K562 (cell line): Measurements from ENCODE around the gene PHETA2. TPM values are rescaled to one million over a fixed set of nuclear protein-coding genes. Genes with fewer than 3 reads are reported as not detected.

ENCODE experiments used
- ATAC-seq: fragments of 200-7000 bp; cut with Tn5 transposase; 3 replicates; pipeline ENCODE4 v1.9.1; 2020; ENCODE audit warnings: moderate library complexity
- BruUV-seq: library from RNA; stranded (reverse); fragments of 400-500 nt; replicated peaks from 2 replicates; lab custom pipeline; 2021; lab: Mats Ljungman, UMichigan
- CTCF ChIA-PET: fragments of 300-600 bp; formaldehyde crosslinking; extraction: SDS; loops from one replicate; lab custom pipeline; 2021; ENCODE audit warnings: low intra/inter-chr PET ratio; lab: Yijun Ruan, JAX
- POLR2A ChIA-PET: fragments of 300-600, 350-650 bp; sonication (Branson Sonifier 250); formaldehyde crosslinking; extraction: SDS; loops from one replicate; lab custom pipeline; 2021; ENCODE audit warnings: antibody characterized with exemption, inconsistent platforms; lab: Yijun Ruan, JAX
- DNase-seq, 4 experiments: peaks; one replicate each; pipeline versions ENCODE4 v3.0.0 to v3.0.0-alpha.2; 2011 to 2018; ENCODE audit warnings: low spot score in 3 of 4, mixed read lengths in 3 of 4; ENCODE audit errors: extremely low read depth in 1 of 4
- FAIRE-seq: peaks from 2 replicates; lab custom pipeline; 2011; peaks lifted over from hg19 to GRCh38; lab: Jason Lieb, UNC
- H2AFZ ChIP-seq: 2 replicates; pipeline ENCODE4 v1.6.0; 2011; ENCODE audit warnings: low read depth, low read length, control low read depth, inconsistent platforms
- H3K27ac ChIP-seq: fragments of 200-600 bp; 3 replicates; pipeline ENCODE4 v1.8.0; 2011; ENCODE audit warnings: low read depth, mild to moderate bottlenecking, control low read depth, inconsistent platforms, low read length, moderate library complexity, mixed read lengths; ENCODE audit errors: extremely low read depth
- H3K27me3 ChIP-seq, 2 experiments: fragments of 300-600 bp in 1 of 2; 2 replicates in 1 of 2; 3 replicates in 1 of 2; pipeline versions ENCODE4 v1.6.0 to v1.8.0; 2011; ENCODE audit warnings: inconsistent platforms in 2 of 2, low read length in 2 of 2, mild to moderate bottlenecking in 1 of 2, mixed read lengths in 1 of 2, moderate library complexity in 1 of 2; ENCODE audit not compliant: control insufficient read depth in 2 of 2, insufficient read depth in 2 of 2
- H3K36me3 ChIP-seq: fragments of 300-600 bp; 3 replicates; pipeline ENCODE4 v1.8.0; 2011; ENCODE audit warnings: mild to moderate bottlenecking, low read length, inconsistent platforms; ENCODE audit not compliant: control insufficient read depth, insufficient read depth
- H3K4me1 ChIP-seq, 2 experiments: fragments of 200-600 bp in 1 of 2; replicated peaks in 1 of 2; 2 replicates in 1 of 2; 3 replicates in 1 of 2; pipeline versions ENCODE4 v1.5.1 to v1.8.0; 2011; ENCODE audit warnings: inconsistent platforms in 2 of 2, low read length in 2 of 2, mild to moderate bottlenecking in 1 of 2, mixed read lengths in 1 of 2, moderate library complexity in 1 of 2; ENCODE audit not compliant: control insufficient read depth in 2 of 2, insufficient read depth in 2 of 2
- H3K4me2 ChIP-seq: 2 replicates; pipeline ENCODE4 v1.6.1; 2011; ENCODE audit warnings: low read length, control low read depth, inconsistent platforms, mixed read lengths; ENCODE audit not compliant: insufficient read depth
- H3K4me3 ChIP-seq: fragments of 200-600 bp; sonication (generic), shearing (Covaris generic); 2 replicates; pipeline ENCODE4 v1.5.1; 2016; ENCODE audit warnings: control low read depth, inconsistent platforms
- H3K79me2 ChIP-seq: fragments of 200-600 bp; 3 replicates; pipeline ENCODE4 v1.8.0; 2011; ENCODE audit warnings: low read length, inconsistent platforms; ENCODE audit not compliant: control insufficient read depth, insufficient read depth
- H3K9ac ChIP-seq, 2 experiments: 2 replicates each; pipeline versions ENCODE4 v1.6.0 to v1.6.1; 2011; ENCODE audit warnings: low read depth in 2 of 2, low read length in 2 of 2, control low read depth in 1 of 2, inconsistent platforms in 1 of 2, mild to moderate bottlenecking in 1 of 2, mixed read lengths in 1 of 2; ENCODE audit not compliant: insufficient read depth in 1 of 2
- H3K9me1 ChIP-seq: one replicate; pipeline ENCODE4 v1.6.0; 2011; ENCODE audit warnings: inconsistent platforms, mild to moderate bottlenecking, low read length, moderate library complexity; ENCODE audit not compliant: control insufficient read depth, insufficient read depth
- H3K9me3 ChIP-seq: replicated peaks from 2 replicates; pipeline ENCODE4 v1.5.1; 2011; ENCODE audit warnings: low read depth, low read length, inconsistent platforms; ENCODE audit not compliant: control insufficient read depth, insufficient read depth
- H4K20me1 ChIP-seq: replicated peaks from 2 replicates; pipeline ENCODE4 v1.6.1; 2011; ENCODE audit warnings: low read length, inconsistent platforms, mixed read lengths; ENCODE audit not compliant: control insufficient read depth, insufficient read depth
- C11orf30 ChIP-seq: fragments of 450-650 bp; IDR thresholded peaks from 2 replicates; pipeline ENCODE4 v1.6.1; 2016; ENCODE audit warnings: low read depth, mild to moderate bottlenecking
- CCNT2 ChIP-seq: IDR thresholded peaks from 2 replicates; pipeline ENCODE4 v1.6.1; 2011; ENCODE audit warnings: borderline replicate concordance, low read depth, mild to moderate bottlenecking, moderate library complexity, mixed read lengths, low read length; ENCODE audit not compliant: insufficient read length; ENCODE audit errors: extremely low read depth
- CEBPZ ChIP-seq: fragments of 150-350 bp; IDR thresholded peaks from 2 replicates; pipeline ENCODE4 v1.6.1; 2014; ENCODE audit warnings: low read depth, mild to moderate bottlenecking, low read length, borderline replicate concordance
- CREBBP ChIP-seq: IDR thresholded peaks from one replicate; pipeline ENCODE4 v1.6.1; 2012; ENCODE audit warnings: low read depth, mild to moderate bottlenecking, control low read depth, inconsistent platforms, low read length
- GTF2B ChIP-seq: IDR thresholded peaks from 2 replicates; pipeline ENCODE4 v1.6.1; 2011; ENCODE audit not compliant: insufficient read length; ENCODE audit errors: extremely low read depth
- IFI16 ChIP-seq: fragments of 250-450 bp; sonication (Bioruptor Pico); IDR thresholded peaks from 2 replicates; pipeline ENCODE4 v2.1.2; 2022; ENCODE audit warnings: mild to moderate bottlenecking, inconsistent platforms
- KAT7 ChIP-seq: sonication (generic); formaldehyde crosslinking; IDR thresholded peaks from 2 replicates; pipeline ENCODE4 v1.8.0; 2022; ENCODE audit warnings: missing genetic modification reagents, mild to moderate bottlenecking, borderline replicate concordance
- SRSF3 ChIP-seq: fragments of 200-400 bp; formaldehyde crosslinking; IDR thresholded peaks from 2 replicates; pipeline ENCODE4 v1.6.1; 2016; ENCODE audit warnings: mild to moderate bottlenecking, low read length, moderate library complexity; ENCODE audit not compliant: insufficient read depth
- STAT5A ChIP-seq: IDR thresholded peaks from 2 replicates; pipeline ENCODE4 v1.6.1; 2012; ENCODE audit warnings: low read length, inconsistent platforms, borderline replicate concordance
- TSHZ1 ChIP-seq: fragments of 250-450 bp; sonication (Bioruptor Pico); IDR thresholded peaks from 2 replicates; pipeline ENCODE4 v1.4.0; 2020; ENCODE audit warnings: mild to moderate bottlenecking, moderate library complexity
- VEZF1 ChIP-seq: fragments of 200-800 bp; sonication (Bioruptor generic); IDR thresholded peaks from 2 replicates; pipeline ENCODE4 v1.6.1; 2017; ENCODE audit warnings: missing genetic modification characterization, missing compliant biosample characterization
- WGBS: fragments of 100-300 bp; shearing (Covaris generic); methylation state at CpG from one replicate; pipeline ENCODE4 v1.1.6; 2016; ENCODE audit warnings: low coverage, mixed read lengths; ENCODE audit not compliant: insufficient coverage; ENCODE audit errors: missing lambda C conversion rate; 5-methylcytosine and 5-hydroxymethylcytosine counted together
- in situ Hi-C: fragments of 300-500 bp; cut with MboI; formaldehyde crosslinking; loops from 4 replicates; pipeline ENCODE4 v1.15.0; 2018; ENCODE audit warnings: inconsistent platforms, mixed read lengths
- intact Hi-C: fragments of 100-400 bp; cut with micrococcal nuclease; formaldehyde crosslinking; loops from 2 replicates; pipeline ENCODE4 v1.14.2; 2022
- polyA plus RNA-seq, 8 experiments: library from polyadenylated mRNA; depleted of rRNA in 4 of 8; stranded (reverse) in 5 of 8; unstranded in 3 of 8; fragments of >200 nt; fragmentation: Nextera tagmentation in 2 of 8; fragmentation: Illumina TruSeq in 1 of 8; extraction: Ambion mirVana in 2 of 8; extraction: Trizol in 1 of 8; gene quantifications; 2 replicates each; pipeline versions ENCODE4 v1.2.1 to v1.2.3, GENCODE V29; 2011 to 2014; ENCODE audit warnings: inconsistent platforms in 1 of 8, missing spikeins in 1 of 8
- total RNA-seq, 7 experiments: library from RNA; depleted of rRNA in 6 of 7; stranded (reverse); fragments of >200 nt in 6 of 7; fragmentation: Illumina TruSeq in 2 of 7; extraction: Trizol in 2 of 7; gene quantifications; 2 replicates each; pipeline versions ENCODE4 v1.2.1 to v1.2.3, GENCODE V29; 2011 to 2021; ENCODE audit warnings: low replicate concordance in 1 of 7

The PHETA2 gene
- total and polyA plus RNA-seq, 9 of the 15 experiments (the other 6 are each of a cell fraction or from before 2014, with no cell fraction given), result 0.07 to 0.22 (median 0.08) TPM; not detected in 5

GRCh38 chr22:42080287-42080686 is 6.2 kb downstream of the PHETA2 start:
- H2AFZ ChIP-seq, result peak overlapping the region; percentile 96
- H3K9me1 ChIP-seq, result no peaks in the 10 kb centered on the region
- H3K9me3 ChIP-seq, result no peaks in the 10 kb centered on the region
- H3K4me1 ChIP-seq, result peaks cover 11 to 17% of the 10 kb centered on the region in 2 experiments
- FAIRE-seq (peak; percentile 62), DNase-seq (peak in 2 of 4 experiments; percentile 15 to 35), ATAC-seq (no peak; the same call in 2 of the 3 replicates)
- ChIA-PET CTCF (no interaction called here), POLR2A (interaction anchor here (1.1 to 3.8 kb wide), 3 partner anchors 10 to 535 kb away, joined by 5 to 43 read pairs (median 5); partner anchors contain the start of genes NDUFA6 and POLDIP3)
- H4K20me1 ChIP-seq, result no peaks in the 10 kb centered on the region
- peak overlapping the region; percentile 93 for H3K4me2 ChIP-seq
- intact Hi-C loops, result no loop called here
- H3K27me3 ChIP-seq, result no peaks in the 10 kb centered on the region
- H3K4me3 ChIP-seq, result peak overlapping the region; percentile 59
- peaks cover 15% of the 10 kb centered on the region for H3K79me2 ChIP-seq
- in situ Hi-C loops, result no loop called here
- peak overlapping the region; percentile 95 for H3K27ac ChIP-seq
- peaks cover 31% of the 10 kb centered on the region; the same call in 2 of the 3 replicates for H3K36me3 ChIP-seq
- peak overlapping the region; percentile 68 to 91; a peak in 3 of 4 replicates for H3K9ac ChIP-seq
- WGBS, result 4% methylated on average over 11 of the region's 14 CpGs
- no TSS peak for BruUV-seq
- TF ChIP-seq KAT7 (CRISPR knock-in tag) (0 out of 2 replicates have a peak, but pooled peaks have one; percentile 53), CEBPZ (no peak), IFI16 (CRISPR knock-in tag) (no peak), STAT5A (no peak), SRSF3 (no peak), C11orf30 (no peak), GTF2B (no peak), VEZF1 (CRISPR knock-in tag) (no peak), TSHZ1 (CRISPR knock-in tag) (no peak), CCNT2 (no peak), CREBBP (no peak)
